K562 (cell line): Measurements from ENCODE around the gene SND1. TPM values are rescaled to one million over a fixed set of nuclear protein-coding genes. Genes with fewer than 3 reads are reported as not detected.

Experiments
- BCOR ChIP-seq: fragments of 450-650 bp; IDR thresholded peaks from 2 replicates; pipeline ENCODE4 v1.6.1; 2016
- PHF8 ChIP-seq: fragments of 200-600 bp; sonication (generic); IDR thresholded peaks from 2 replicates; pipeline ENCODE4 v1.6.1; 2012; ENCODE audit warnings: mixed run types, mild to moderate bottlenecking, inconsistent platforms, low read length, moderate library complexity, borderline replicate concordance
- POLR2A ChIP-seq: fragments of 450-650 bp; conservative IDR thresholded peaks from 2 replicates; pipeline ENCODE4 v1.6.1; 2016
- ZFX ChIP-seq: sonication (generic); formaldehyde crosslinking; IDR thresholded peaks from 2 replicates; pipeline ENCODE4 v1.8.0; 2022; ENCODE audit warnings: mild to moderate bottlenecking, missing genetic modification reagents, moderate library complexity
- polyA plus RNA-seq, 8 experiments: library from polyadenylated mRNA; depleted of rRNA in 4 of 8; stranded (reverse) in 5 of 8; unstranded in 3 of 8; fragments of >200 nt; fragmentation: Nextera tagmentation in 2 of 8; fragmentation: Illumina TruSeq in 1 of 8; extraction: Ambion mirVana in 2 of 8; extraction: Trizol in 1 of 8; gene quantifications; 2 replicates each; pipeline versions ENCODE4 v1.2.1 to v1.2.3, GENCODE V29; 2011 to 2014; ENCODE audit warnings: inconsistent platforms in 1 of 8, missing spikeins in 1 of 8
- total RNA-seq, 7 experiments: library from RNA; depleted of rRNA in 6 of 7; stranded (reverse); fragments of >200 nt in 6 of 7; fragmentation: Illumina TruSeq in 2 of 7; extraction: Trizol in 2 of 7; gene quantifications; 2 replicates each; pipeline versions ENCODE4 v1.2.1 to v1.2.3, GENCODE V29; 2011 to 2021; ENCODE audit warnings: low replicate concordance in 1 of 7
- TF ChIP-seq, protein P1 (sequence below): sonication (generic); formaldehyde crosslinking; IDR thresholded peaks from 2 replicates; pipeline ENCODE4 v1.8.1; 2023; ENCODE audit warnings: mild to moderate bottlenecking, missing genetic modification reagents
- TF ChIP-seq, protein P2 (sequence below): fragments of 200-800 bp; sonication (Bioruptor generic); IDR thresholded peaks from 2 replicates; pipeline ENCODE4 v1.6.1; 2017; ENCODE audit warnings: missing genetic modification characterization, missing compliant biosample characterization
- TF ChIP-seq, protein P3 (sequence below): fragments of 200-800 bp; sonication (Bioruptor generic); IDR thresholded peaks from 2 replicates; pipeline ENCODE4 v1.6.1; 2017; ENCODE audit warnings: missing genetic modification characterization, missing compliant biosample characterization
- TF ChIP-seq, protein P4 (sequence below): fragments of 250-450 bp; sonication (Bioruptor Pico); IDR thresholded peaks from 2 replicates; pipeline ENCODE4 v1.8.0; 2022; ENCODE audit warnings: inconsistent platforms, mild to moderate bottlenecking, moderate library complexity, borderline replicate concordance
- TF ChIP-seq, protein P5 (sequence below): fragments of 450-650 bp; formaldehyde crosslinking; IDR thresholded peaks from 2 replicates; pipeline ENCODE4 v1.4.0; 2020; ENCODE audit warnings: mild to moderate bottlenecking
- TF ChIP-seq, protein P6 (sequence below), 2 experiments: fragments of 450-650 bp; IDR thresholded peaks; 2 replicates each; pipeline ENCODE4 v1.6.1; 2016
- TF ChIP-seq, protein P7 (sequence below), 2 experiments: fragments of 250-450 bp in 1 of 2; fragments of 450-650 bp in 1 of 2; sonication (Bioruptor Pico) in 1 of 2; IDR thresholded peaks; 2 replicates each; pipeline versions ENCODE4 v1.6.1 to v1.8.0; 2016 to 2021; ENCODE audit warnings: mild to moderate bottlenecking in 2 of 2, moderate library complexity in 2 of 2, missing compliant biosample characterization in 1 of 2, missing genetic modification characterization in 1 of 2
- TF ChIP-seq, protein P8 (sequence below): fragments of 250-450 bp; sonication (Bioruptor Pico); IDR thresholded peaks from 2 replicates; pipeline ENCODE4 v1.9.0; 2021; ENCODE audit warnings: mild to moderate bottlenecking, inconsistent platforms

SND1 gene
- total and polyA plus RNA-seq, 9 of the 15 experiments (the other 6 are each of a cell fraction or from before 2014, with no cell fraction given): 46.5 to 307 (median 191) TPM

DNA sequence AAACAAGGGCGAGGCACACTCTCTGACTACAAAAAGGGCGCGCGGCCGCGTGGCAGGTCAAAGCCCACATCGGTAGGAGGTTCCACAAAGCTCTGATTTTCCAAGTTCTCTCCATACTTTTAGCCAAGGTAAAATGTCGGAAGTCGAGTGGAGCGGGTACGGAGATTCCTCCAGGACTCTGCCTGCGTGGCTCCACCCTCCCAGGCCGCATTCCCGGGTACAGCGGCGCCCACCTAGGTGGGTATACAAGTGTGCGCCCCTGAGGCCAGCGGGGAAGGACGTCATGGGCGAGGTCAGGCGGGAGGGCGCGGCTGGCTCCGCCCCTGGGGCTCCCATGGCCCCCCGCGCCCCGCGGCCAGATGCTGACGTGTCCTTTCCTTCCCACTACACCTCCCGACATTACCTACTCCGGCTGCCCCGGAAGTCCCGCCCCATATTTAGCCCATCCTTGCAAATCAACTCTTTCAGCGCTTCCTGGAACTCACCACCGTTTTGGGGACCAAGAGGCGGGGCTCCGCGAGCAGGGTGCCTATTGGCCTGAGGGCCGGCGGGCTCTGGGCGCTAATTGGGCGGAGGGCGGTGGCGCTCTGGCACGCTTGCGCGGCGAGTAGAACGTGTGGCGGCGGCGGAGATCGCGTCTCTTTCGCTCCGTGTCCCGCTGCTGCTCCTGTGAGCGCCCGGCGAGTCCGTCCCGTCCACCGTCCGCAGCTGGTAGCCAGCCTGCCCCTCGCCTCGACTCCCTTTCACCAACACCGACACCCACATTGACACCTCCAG, at the start of gene SND1 (continued):
- TF ChIP-seq, protein P1, sequence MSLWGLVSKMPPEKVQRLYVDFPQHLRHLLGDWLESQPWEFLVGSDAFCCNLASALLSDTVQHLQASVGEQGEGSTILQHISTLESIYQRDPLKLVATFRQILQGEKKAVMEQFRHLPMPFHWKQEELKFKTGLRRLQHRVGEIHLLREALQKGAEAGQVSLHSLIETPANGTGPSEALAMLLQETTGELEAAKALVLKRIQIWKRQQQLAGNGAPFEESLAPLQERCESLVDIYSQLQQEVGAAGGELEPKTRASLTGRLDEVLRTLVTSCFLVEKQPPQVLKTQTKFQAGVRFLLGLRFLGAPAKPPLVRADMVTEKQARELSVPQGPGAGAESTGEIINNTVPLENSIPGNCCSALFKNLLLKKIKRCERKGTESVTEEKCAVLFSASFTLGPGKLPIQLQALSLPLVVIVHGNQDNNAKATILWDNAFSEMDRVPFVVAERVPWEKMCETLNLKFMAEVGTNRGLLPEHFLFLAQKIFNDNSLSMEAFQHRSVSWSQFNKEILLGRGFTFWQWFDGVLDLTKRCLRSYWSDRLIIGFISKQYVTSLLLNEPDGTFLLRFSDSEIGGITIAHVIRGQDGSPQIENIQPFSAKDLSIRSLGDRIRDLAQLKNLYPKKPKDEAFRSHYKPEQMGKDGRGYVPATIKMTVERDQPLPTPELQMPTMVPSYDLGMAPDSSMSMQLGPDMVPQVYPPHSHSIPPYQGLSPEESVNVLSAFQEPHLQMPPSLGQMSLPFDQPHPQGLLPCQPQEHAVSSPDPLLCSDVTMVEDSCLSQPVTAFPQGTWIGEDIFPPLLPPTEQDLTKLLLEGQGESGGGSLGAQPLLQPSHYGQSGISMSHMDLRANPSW: peak; percentile 35
- TF ChIP-seq, protein P2, sequence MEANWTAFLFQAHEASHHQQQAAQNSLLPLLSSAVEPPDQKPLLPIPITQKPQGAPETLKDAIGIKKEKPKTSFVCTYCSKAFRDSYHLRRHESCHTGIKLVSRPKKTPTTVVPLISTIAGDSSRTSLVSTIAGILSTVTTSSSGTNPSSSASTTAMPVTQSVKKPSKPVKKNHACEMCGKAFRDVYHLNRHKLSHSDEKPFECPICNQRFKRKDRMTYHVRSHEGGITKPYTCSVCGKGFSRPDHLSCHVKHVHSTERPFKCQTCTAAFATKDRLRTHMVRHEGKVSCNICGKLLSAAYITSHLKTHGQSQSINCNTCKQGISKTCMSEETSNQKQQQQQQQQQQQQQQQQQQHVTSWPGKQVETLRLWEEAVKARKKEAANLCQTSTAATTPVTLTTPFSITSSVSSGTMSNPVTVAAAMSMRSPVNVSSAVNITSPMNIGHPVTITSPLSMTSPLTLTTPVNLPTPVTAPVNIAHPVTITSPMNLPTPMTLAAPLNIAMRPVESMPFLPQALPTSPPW (CRISPR knock-in tag): peak; percentile 89
- TF ChIP-seq ZFX (CRISPR knock-in tag) (peak; percentile 88), BCOR (peak; percentile 90; the same call in 1 of the 2 replicates), PHF8 (peak; percentile 96), POLR2A (peak; percentile 98)
- TF ChIP-seq, protein P3, sequence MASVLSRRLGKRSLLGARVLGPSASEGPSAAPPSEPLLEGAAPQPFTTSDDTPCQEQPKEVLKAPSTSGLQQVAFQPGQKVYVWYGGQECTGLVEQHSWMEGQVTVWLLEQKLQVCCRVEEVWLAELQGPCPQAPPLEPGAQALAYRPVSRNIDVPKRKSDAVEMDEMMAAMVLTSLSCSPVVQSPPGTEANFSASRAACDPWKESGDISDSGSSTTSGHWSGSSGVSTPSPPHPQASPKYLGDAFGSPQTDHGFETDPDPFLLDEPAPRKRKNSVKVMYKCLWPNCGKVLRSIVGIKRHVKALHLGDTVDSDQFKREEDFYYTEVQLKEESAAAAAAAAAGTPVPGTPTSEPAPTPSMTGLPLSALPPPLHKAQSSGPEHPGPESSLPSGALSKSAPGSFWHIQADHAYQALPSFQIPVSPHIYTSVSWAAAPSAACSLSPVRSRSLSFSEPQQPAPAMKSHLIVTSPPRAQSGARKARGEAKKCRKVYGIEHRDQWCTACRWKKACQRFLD (CRISPR knock-in tag): peak; percentile 94
- TF ChIP-seq, protein P4, sequence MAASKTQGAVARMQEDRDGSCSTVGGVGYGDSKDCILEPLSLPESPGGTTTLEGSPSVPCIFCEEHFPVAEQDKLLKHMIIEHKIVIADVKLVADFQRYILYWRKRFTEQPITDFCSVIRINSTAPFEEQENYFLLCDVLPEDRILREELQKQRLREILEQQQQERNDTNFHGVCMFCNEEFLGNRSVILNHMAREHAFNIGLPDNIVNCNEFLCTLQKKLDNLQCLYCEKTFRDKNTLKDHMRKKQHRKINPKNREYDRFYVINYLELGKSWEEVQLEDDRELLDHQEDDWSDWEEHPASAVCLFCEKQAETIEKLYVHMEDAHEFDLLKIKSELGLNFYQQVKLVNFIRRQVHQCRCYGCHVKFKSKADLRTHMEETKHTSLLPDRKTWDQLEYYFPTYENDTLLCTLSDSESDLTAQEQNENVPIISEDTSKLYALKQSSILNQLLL (CRISPR knock-in tag): no peak
- TF ChIP-seq, protein P5, sequence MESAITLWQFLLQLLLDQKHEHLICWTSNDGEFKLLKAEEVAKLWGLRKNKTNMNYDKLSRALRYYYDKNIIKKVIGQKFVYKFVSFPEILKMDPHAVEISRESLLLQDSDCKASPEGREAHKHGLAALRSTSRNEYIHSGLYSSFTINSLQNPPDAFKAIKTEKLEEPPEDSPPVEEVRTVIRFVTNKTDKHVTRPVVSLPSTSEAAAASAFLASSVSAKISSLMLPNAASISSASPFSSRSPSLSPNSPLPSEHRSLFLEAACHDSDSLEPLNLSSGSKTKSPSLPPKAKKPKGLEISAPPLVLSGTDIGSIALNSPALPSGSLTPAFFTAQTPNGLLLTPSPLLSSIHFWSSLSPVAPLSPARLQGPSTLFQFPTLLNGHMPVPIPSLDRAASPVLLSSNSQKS: no peak
- TF ChIP-seq, protein P6, sequence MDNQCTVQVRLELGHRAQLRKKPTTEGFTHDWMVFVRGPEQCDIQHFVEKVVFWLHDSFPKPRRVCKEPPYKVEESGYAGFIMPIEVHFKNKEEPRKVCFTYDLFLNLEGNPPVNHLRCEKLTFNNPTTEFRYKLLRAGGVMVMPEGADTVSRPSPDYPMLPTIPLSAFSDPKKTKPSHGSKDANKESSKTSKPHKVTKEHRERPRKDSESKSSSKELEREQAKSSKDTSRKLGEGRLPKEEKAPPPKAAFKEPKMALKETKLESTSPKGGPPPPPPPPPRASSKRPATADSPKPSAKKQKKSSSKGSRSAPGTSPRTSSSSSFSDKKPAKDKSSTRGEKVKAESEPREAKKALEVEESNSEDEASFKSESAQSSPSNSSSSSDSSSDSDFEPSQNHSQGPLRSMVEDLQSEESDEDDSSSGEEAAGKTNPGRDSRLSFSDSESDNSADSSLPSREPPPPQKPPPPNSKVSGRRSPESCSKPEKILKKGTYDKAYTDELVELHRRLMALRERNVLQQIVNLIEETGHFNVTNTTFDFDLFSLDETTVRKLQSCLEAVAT (IDR thresholded peaks at IDR 0.05): peak; percentile 16 to 89; a peak in 1 of 4 replicates
- TF ChIP-seq, protein P7, sequence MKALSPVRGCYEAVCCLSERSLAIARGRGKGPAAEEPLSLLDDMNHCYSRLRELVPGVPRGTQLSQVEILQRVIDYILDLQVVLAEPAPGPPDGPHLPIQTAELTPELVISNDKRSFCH (CRISPR knock-in tag; IDR thresholded peaks at IDR 0.05): no peak
- TF ChIP-seq, protein P7 (tag; IDR thresholded peaks at IDR 0.05): peak; percentile 92; the same call in 1 of the 2 replicates
- TF ChIP-seq, protein P8, sequence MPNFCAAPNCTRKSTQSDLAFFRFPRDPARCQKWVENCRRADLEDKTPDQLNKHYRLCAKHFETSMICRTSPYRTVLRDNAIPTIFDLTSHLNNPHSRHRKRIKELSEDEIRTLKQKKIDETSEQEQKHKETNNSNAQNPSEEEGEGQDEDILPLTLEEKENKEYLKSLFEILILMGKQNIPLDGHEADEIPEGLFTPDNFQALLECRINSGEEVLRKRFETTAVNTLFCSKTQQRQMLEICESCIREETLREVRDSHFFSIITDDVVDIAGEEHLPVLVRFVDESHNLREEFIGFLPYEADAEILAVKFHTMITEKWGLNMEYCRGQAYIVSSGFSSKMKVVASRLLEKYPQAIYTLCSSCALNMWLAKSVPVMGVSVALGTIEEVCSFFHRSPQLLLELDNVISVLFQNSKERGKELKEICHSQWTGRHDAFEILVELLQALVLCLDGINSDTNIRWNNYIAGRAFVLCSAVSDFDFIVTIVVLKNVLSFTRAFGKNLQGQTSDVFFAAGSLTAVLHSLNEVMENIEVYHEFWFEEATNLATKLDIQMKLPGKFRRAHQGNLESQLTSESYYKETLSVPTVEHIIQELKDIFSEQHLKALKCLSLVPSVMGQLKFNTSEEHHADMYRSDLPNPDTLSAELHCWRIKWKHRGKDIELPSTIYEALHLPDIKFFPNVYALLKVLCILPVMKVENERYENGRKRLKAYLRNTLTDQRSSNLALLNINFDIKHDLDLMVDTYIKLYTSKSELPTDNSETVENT (CRISPR knock-in tag): peak; percentile 88
